ENCODE data around the gene CNPY1.

CNPY1 gene

GRCh38 chr7:155531681-155532080 lies 14.7 kb downstream of the CNPY1 start:
- no peak for TF ChIP-seq CTCF (IDR thresholded peaks at IDR 0.05; ENCODE audit: low read depth, low read length)
- DNase-seq (ENCODE audit: low read depth in 2 of 2), result no peak

GRCh38 chr7:155530601-155531000 lies 15.8 kb downstream of the CNPY1 start:
- no peak overlapping the region for H3K4me3 ChIP-seq (replicated peaks in 1 of 2; ENCODE audit: low read depth in 2 of 2, low read length in 2 of 2)
- no peak for DNase-seq (ENCODE audit: low read depth in 2 of 2)
- no peak for TF ChIP-seq CTCF (IDR thresholded peaks at IDR 0.05; ENCODE audit: low read depth, low read length)

More at GRCh38 chr7:155531681-155532080, 14.7 kb downstream of the CNPY1 start:
- no peak overlapping the region for H3K4me3 ChIP-seq (replicated peaks in 1 of 2; ENCODE audit: low read depth in 2 of 2, low read length in 2 of 2)

DNA sequence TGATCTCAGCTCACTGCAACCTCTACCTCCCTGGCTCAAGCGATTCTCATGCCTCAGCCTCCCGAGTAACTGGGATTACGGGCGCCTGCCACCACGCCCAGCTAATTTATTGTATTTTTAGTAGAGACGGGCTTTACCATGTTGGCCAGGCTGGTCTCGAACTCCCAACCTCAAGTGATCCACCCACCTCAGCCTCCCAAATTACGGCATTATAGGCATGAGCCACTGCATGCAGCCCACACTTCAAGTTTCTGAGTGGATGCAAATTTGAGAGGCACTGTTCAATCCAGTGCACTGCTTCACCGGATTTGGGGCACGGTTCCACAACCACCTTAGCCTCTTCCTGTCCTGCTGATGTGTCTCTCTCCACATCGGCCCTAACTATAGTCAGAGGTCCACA lies 16.5 kb downstream of the CNPY1 start:
- DNase-seq (ENCODE audit: low read depth in 2 of 2), result no peak
- H3K4me3 ChIP-seq (replicated peaks in 1 of 2; ENCODE audit: low read depth in 2 of 2, low read length in 2 of 2), result no peak overlapping the region
- TF ChIP-seq CTCF (IDR thresholded peaks at IDR 0.05; ENCODE audit: low read depth, low read length), result no peak

- no peak overlapping the region for H3K4me3 ChIP-seq (replicated peaks in 1 of 2; ENCODE audit: low read depth in 2 of 2, low read length in 2 of 2)
- no peak for TF ChIP-seq CTCF (IDR thresholded peaks at IDR 0.05; ENCODE audit: low read depth, low read length)
- no peak for DNase-seq (ENCODE audit: low read depth in 2 of 2)
Measured at GRCh38 chr7:155529346-155529745, 17.0 kb downstream of the CNPY1 start.

DNA sequence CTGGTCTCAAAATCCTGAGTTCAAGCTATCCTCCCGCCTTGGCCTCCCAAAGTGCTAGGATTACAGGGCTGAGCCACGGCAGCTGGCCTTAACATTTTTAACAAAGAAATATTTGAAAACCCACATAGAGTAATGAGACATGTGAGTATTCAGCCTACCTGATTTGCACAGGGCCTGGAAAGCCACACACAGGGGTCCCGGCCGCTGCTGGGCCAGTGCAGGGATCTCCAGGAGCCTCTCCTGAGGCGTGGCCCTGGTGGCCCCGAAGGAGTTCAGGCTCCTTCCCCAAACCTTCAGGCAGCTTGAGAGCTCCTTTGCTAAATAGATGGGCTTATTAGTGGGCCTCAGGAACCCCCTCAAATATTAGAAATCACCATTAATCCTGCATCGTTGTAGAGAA lies 18.7 kb downstream of the CNPY1 start:
- TF ChIP-seq CTCF (IDR thresholded peaks at IDR 0.05; ENCODE audit: low read depth, low read length), result no peak
- H3K4me3 ChIP-seq (replicated peaks in 1 of 2; ENCODE audit: low read depth in 2 of 2, low read length in 2 of 2), result no peak overlapping the region
- DNase-seq (ENCODE audit: low read depth in 2 of 2), result no peak

DNA sequence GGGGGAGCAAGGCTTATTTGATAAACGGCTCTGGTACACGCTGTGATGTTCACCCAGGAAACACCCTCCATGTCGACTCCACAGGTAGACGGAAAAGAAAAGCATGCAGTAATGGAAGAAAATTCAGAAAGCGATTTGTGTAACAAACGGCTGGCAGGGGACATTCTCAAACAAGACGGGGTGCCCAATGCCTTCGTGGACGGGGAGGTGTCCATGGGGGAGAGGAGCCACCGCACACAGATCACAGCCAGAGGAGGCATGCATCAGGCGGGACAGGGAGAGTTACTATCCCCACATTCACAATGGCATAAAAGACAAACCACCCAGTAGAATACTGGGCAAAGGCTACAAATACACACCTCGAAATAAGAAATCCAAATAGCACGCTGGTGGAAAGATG lies 20.1 kb downstream of the CNPY1 start:
- H3K4me3 ChIP-seq (replicated peaks in 1 of 2; ENCODE audit: low read depth in 2 of 2, low read length in 2 of 2), result no peak overlapping the region
- no peak for TF ChIP-seq CTCF (IDR thresholded peaks at IDR 0.05; ENCODE audit: low read depth, low read length)
- no peak for DNase-seq (ENCODE audit: low read depth in 2 of 2)

DNA sequence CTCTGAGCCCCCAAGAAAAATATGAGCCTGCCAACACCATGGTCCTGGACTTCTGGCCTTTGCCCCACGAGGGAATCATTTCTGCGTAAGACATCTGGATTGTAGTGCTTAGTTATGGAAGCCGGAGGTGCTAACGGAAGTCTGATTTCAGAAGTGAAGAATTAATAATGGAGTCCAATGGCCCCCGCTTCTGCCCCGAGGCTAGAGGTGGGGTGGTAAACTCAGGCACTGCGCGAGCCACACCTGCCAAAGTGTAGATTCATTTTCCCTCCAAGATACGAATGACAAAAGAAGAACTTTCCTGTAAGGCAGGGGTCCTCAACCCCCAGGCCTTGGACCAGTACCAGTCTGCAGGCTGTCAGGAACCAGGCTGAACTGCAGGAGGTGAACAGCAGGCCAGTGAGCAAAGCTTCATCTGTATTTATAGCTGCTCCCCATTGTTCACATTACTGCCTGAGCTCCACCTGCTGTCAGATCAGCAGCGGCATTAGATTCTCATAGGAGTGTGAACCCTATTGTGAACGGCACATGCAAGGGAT lies 22.3 kb downstream of the CNPY1 start:
- TF ChIP-seq CTCF (IDR thresholded peaks at IDR 0.05; ENCODE audit: low read depth, low read length), result no peak
- no peak overlapping the region for H3K4me3 ChIP-seq (replicated peaks in 1 of 2; ENCODE audit: low read depth in 2 of 2, low read length in 2 of 2)
- no peak for DNase-seq (ENCODE audit: low read depth in 2 of 2)
